K562 (cell line): ENCODE data around the gene TRDMT1. TPM values are rescaled to one million over a fixed set of nuclear protein-coding genes. Genes with fewer than 3 reads are reported as not detected.
A peak's percentile ranks its signal among the peaks of the same experiment; 100 is the strongest.

ENCODE experiments used
- ATAC-seq: fragments of 200-7000 bp; cut with Tn5 transposase; 3 replicates; pipeline ENCODE4 v1.9.1; 2020; ENCODE audit warnings: moderate library complexity
- BruUV-seq: library from RNA; stranded (reverse); fragments of 400-500 nt; replicated peaks from 2 replicates; lab custom pipeline; 2021; lab: Mats Ljungman, UMichigan
- CTCF ChIA-PET: fragments of 300-600 bp; formaldehyde crosslinking; extraction: SDS; loops from one replicate; lab custom pipeline; 2021; ENCODE audit warnings: low intra/inter-chr PET ratio; lab: Yijun Ruan, JAX
- POLR2A ChIA-PET: fragments of 300-600, 350-650 bp; sonication (Branson Sonifier 250); formaldehyde crosslinking; extraction: SDS; loops from one replicate; lab custom pipeline; 2021; ENCODE audit warnings: antibody characterized with exemption, inconsistent platforms; lab: Yijun Ruan, JAX
- DNase-seq, 4 experiments: peaks; one replicate each; pipeline versions ENCODE4 v3.0.0 to v3.0.0-alpha.2; 2011 to 2018; ENCODE audit warnings: low spot score in 3 of 4, mixed read lengths in 3 of 4; ENCODE audit errors: extremely low read depth in 1 of 4
- FAIRE-seq: peaks from 2 replicates; lab custom pipeline; 2011; peaks lifted over from hg19 to GRCh38; lab: Jason Lieb, UNC
- H2AFZ ChIP-seq: 2 replicates; pipeline ENCODE4 v1.6.0; 2011; ENCODE audit warnings: low read depth, low read length, control low read depth, inconsistent platforms
- H3K27ac ChIP-seq: fragments of 200-600 bp; 3 replicates; pipeline ENCODE4 v1.8.0; 2011; ENCODE audit warnings: low read depth, mild to moderate bottlenecking, control low read depth, inconsistent platforms, low read length, moderate library complexity, mixed read lengths; ENCODE audit errors: extremely low read depth
- H3K27me3 ChIP-seq, 2 experiments: fragments of 300-600 bp in 1 of 2; 2 replicates in 1 of 2; 3 replicates in 1 of 2; pipeline versions ENCODE4 v1.6.0 to v1.8.0; 2011; ENCODE audit warnings: inconsistent platforms in 2 of 2, low read length in 2 of 2, mild to moderate bottlenecking in 1 of 2, mixed read lengths in 1 of 2, moderate library complexity in 1 of 2; ENCODE audit not compliant: control insufficient read depth in 2 of 2, insufficient read depth in 2 of 2
- H3K36me3 ChIP-seq: fragments of 300-600 bp; 3 replicates; pipeline ENCODE4 v1.8.0; 2011; ENCODE audit warnings: mild to moderate bottlenecking, low read length, inconsistent platforms; ENCODE audit not compliant: control insufficient read depth, insufficient read depth
- H3K4me1 ChIP-seq, 2 experiments: fragments of 200-600 bp in 1 of 2; replicated peaks in 1 of 2; 2 replicates in 1 of 2; 3 replicates in 1 of 2; pipeline versions ENCODE4 v1.5.1 to v1.8.0; 2011; ENCODE audit warnings: inconsistent platforms in 2 of 2, low read length in 2 of 2, mild to moderate bottlenecking in 1 of 2, mixed read lengths in 1 of 2, moderate library complexity in 1 of 2; ENCODE audit not compliant: control insufficient read depth in 2 of 2, insufficient read depth in 2 of 2
- H3K4me2 ChIP-seq: 2 replicates; pipeline ENCODE4 v1.6.1; 2011; ENCODE audit warnings: low read length, control low read depth, inconsistent platforms, mixed read lengths; ENCODE audit not compliant: insufficient read depth
- H3K4me3 ChIP-seq: fragments of 200-600 bp; sonication (generic), shearing (Covaris generic); 2 replicates; pipeline ENCODE4 v1.5.1; 2016; ENCODE audit warnings: control low read depth, inconsistent platforms
- H3K79me2 ChIP-seq: fragments of 200-600 bp; 3 replicates; pipeline ENCODE4 v1.8.0; 2011; ENCODE audit warnings: low read length, inconsistent platforms; ENCODE audit not compliant: control insufficient read depth, insufficient read depth
- H3K9ac ChIP-seq, 2 experiments: 2 replicates each; pipeline versions ENCODE4 v1.6.0 to v1.6.1; 2011; ENCODE audit warnings: low read depth in 2 of 2, low read length in 2 of 2, control low read depth in 1 of 2, inconsistent platforms in 1 of 2, mild to moderate bottlenecking in 1 of 2, mixed read lengths in 1 of 2; ENCODE audit not compliant: insufficient read depth in 1 of 2
- H3K9me1 ChIP-seq: one replicate; pipeline ENCODE4 v1.6.0; 2011; ENCODE audit warnings: inconsistent platforms, mild to moderate bottlenecking, low read length, moderate library complexity; ENCODE audit not compliant: control insufficient read depth, insufficient read depth
- H3K9me3 ChIP-seq: replicated peaks from 2 replicates; pipeline ENCODE4 v1.5.1; 2011; ENCODE audit warnings: low read depth, low read length, inconsistent platforms; ENCODE audit not compliant: control insufficient read depth, insufficient read depth
- H4K20me1 ChIP-seq: replicated peaks from 2 replicates; pipeline ENCODE4 v1.6.1; 2011; ENCODE audit warnings: low read length, inconsistent platforms, mixed read lengths; ENCODE audit not compliant: control insufficient read depth, insufficient read depth
- ARID1B ChIP-seq: fragments of 450-650 bp; IDR thresholded peaks from 2 replicates; pipeline ENCODE4 v1.6.1; 2016; ENCODE audit warnings: antibody characterized with exemption, mild to moderate bottlenecking, inconsistent platforms
- BRF2 ChIP-seq: IDR thresholded peaks from 3 replicates; pipeline ENCODE4 v1.6.1; 2011; ENCODE audit warnings: borderline replicate concordance, mild to moderate bottlenecking; ENCODE audit not compliant: insufficient read length, insufficient read depth
- CEBPB ChIP-seq: fragments of 450-650 bp; IDR thresholded peaks from 2 replicates; pipeline ENCODE4 v1.6.1; 2016; ENCODE audit warnings: missing genetic modification characterization, missing compliant biosample characterization
- CHD1 ChIP-seq: fragments of 200-600 bp; sonication (generic); IDR thresholded peaks from one replicate; pipeline ENCODE4 v1.6.1; 2012; ENCODE audit warnings: mild to moderate bottlenecking, moderate library complexity, low read length, inconsistent platforms
- FOXK2 ChIP-seq, 2 experiments: fragments of 450-650 bp; IDR thresholded peaks in 1 of 2; conservative IDR thresholded peaks in 1 of 2; 2 replicates each; pipeline ENCODE4 v1.6.1; 2016; ENCODE audit warnings: low read depth in 2 of 2, mild to moderate bottlenecking in 1 of 2
- HDAC3 ChIP-seq: fragments of 450-650 bp; IDR thresholded peaks from 2 replicates; pipeline ENCODE4 v1.6.1; 2018; ENCODE audit warnings: borderline replicate concordance, mild to moderate bottlenecking, moderate library complexity; ENCODE audit not compliant: partially characterized antibody
- MTA2 ChIP-seq: fragments of 450-650 bp; IDR thresholded peaks from 2 replicates; pipeline ENCODE4 v1.6.1; 2016; ENCODE audit warnings: low read depth
- PREB ChIP-seq: sonication (generic); formaldehyde crosslinking; IDR thresholded peaks from 2 replicates; pipeline ENCODE4 v1.8.1; 2023; ENCODE audit warnings: mild to moderate bottlenecking, missing genetic modification reagents
- RUNX1 ChIP-seq: sonication (generic); IDR thresholded peaks from 2 replicates; pipeline ENCODE4 v1.6.1; 2016; ENCODE audit warnings: antibody characterized with exemption, low read depth
- TAL1 ChIP-seq: fragments of 450-650 bp; IDR thresholded peaks from 2 replicates; pipeline ENCODE4 v1.6.1; 2016; ENCODE audit warnings: mild to moderate bottlenecking
- TCF3 ChIP-seq: sonication (generic); formaldehyde crosslinking; IDR thresholded peaks from 2 replicates; pipeline ENCODE4 v1.4.0; 2020; ENCODE audit warnings: mild to moderate bottlenecking, missing genetic modification reagents
- ZFX ChIP-seq: sonication (generic); formaldehyde crosslinking; IDR thresholded peaks from 2 replicates; pipeline ENCODE4 v1.8.0; 2022; ENCODE audit warnings: mild to moderate bottlenecking, missing genetic modification reagents, moderate library complexity
- ZNF239 ChIP-seq: fragments of 250-450 bp; sonication (Bioruptor Pico); IDR thresholded peaks from 2 replicates; pipeline ENCODE4 v1.4.0; 2020; ENCODE audit warnings: mild to moderate bottlenecking
- ZNF764 ChIP-seq: fragments of 250-450 bp; sonication (Bioruptor Pico); IDR thresholded peaks from 2 replicates; pipeline ENCODE4 v1.4.0; 2020; ENCODE audit warnings: low read depth, mild to moderate bottlenecking, moderate library complexity
- WGBS: fragments of 100-300 bp; shearing (Covaris generic); methylation state at CpG from one replicate; pipeline ENCODE4 v1.1.6; 2016; ENCODE audit warnings: low coverage, mixed read lengths; ENCODE audit not compliant: insufficient coverage; ENCODE audit errors: missing lambda C conversion rate; 5-methylcytosine and 5-hydroxymethylcytosine counted together
- in situ Hi-C: fragments of 300-500 bp; cut with MboI; formaldehyde crosslinking; loops from 4 replicates; pipeline ENCODE4 v1.15.0; 2018; ENCODE audit warnings: inconsistent platforms, mixed read lengths
- intact Hi-C: fragments of 100-400 bp; cut with micrococcal nuclease; formaldehyde crosslinking; loops from 2 replicates; pipeline ENCODE4 v1.14.2; 2022
- polyA plus RNA-seq, 8 experiments: library from polyadenylated mRNA; depleted of rRNA in 4 of 8; stranded (reverse) in 5 of 8; unstranded in 3 of 8; fragments of >200 nt; fragmentation: Nextera tagmentation in 2 of 8; fragmentation: Illumina TruSeq in 1 of 8; extraction: Ambion mirVana in 2 of 8; extraction: Trizol in 1 of 8; gene quantifications; 2 replicates each; pipeline versions ENCODE4 v1.2.1 to v1.2.3, GENCODE V29; 2011 to 2014; ENCODE audit warnings: inconsistent platforms in 1 of 8, missing spikeins in 1 of 8
- total RNA-seq, 7 experiments: library from RNA; depleted of rRNA in 6 of 7; stranded (reverse); fragments of >200 nt in 6 of 7; fragmentation: Illumina TruSeq in 2 of 7; extraction: Trizol in 2 of 7; gene quantifications; 2 replicates each; pipeline versions ENCODE4 v1.2.1 to v1.2.3, GENCODE V29; 2011 to 2021; ENCODE audit warnings: low replicate concordance in 1 of 7

Gene TRDMT1
- total and polyA plus RNA-seq, 9 of the 15 experiments (the other 6 are each of a cell fraction or from before 2014, with no cell fraction given) = 5.4 to 12.6 (median 9.3) TPM

DNA sequence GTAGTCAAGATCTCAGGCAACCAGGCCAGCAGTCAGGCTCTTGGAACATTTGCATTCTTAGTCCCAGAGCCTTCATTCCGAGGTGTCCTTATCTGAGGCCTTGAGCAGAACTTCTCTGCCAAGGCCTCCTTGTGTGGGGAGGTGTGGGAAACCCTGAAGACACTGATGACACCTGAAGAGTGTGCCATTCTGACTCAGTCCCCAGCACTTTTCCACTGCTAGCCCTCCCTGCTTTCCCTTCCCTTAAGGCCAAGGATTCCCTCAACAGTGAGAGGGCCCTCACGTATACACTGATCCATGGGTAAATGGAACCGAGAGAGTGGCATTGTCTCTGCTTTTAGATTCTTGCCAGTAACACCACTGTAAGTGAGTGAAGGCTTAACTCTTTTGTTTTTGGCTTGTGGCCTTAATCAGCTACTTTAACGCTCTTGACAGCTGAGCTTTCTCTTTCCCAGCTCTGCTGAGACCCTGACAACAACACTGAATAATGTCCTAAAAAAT, 30.3 kb downstream of the TRDMT1 start:
- Histone ChIP-seq H3K4me3 (no peak overlapping the region), H3K27me3 (no peaks in the 10 kb centered on the region), H3K36me3 (no peaks in the 10 kb centered on the region), H2AFZ (peak overlapping the region; percentile 64), H3K79me2 (no peaks in the 10 kb centered on the region), H4K20me1 (no peaks in the 10 kb centered on the region), H3K4me2 (no peak overlapping the region), H3K4me1 (peaks cover 0 to 8% of the 10 kb centered on the region in 2 experiments; a peak in 3 of 5 replicates), H3K9me1 (no peaks in the 10 kb centered on the region), H3K9me3 (no peaks in the 10 kb centered on the region), H3K9ac (no peak overlapping the region), H3K27ac (peak overlapping the region; percentile 20; the same call in 1 of the 3 replicates)
- in situ Hi-C loops = no loop called here
- ChIA-PET CTCF (no interaction called here), POLR2A (interaction anchor here (1.2 kb wide), 1 partner anchor 13 kb away, joined by 4 read pairs; no protein-coding TSS in a partner anchor)
- FAIRE-seq (no peak), DNase-seq (peak in 2 of 4 experiments; percentile 13 to 43), ATAC-seq (peak; percentile 73)
- intact Hi-C loops = no loop called here
- BruUV-seq = no TSS peak
- TF ChIP-seq ZFX (CRISPR knock-in tag) (0 out of 2 replicates have a peak, but pooled peaks have one; percentile 14), CHD1 (no peak)
- 35% methylated on average over 4 of the region's 4 CpGs for WGBS

GRCh38 chr10:17169803-17170202, 31.7 kb downstream of the TRDMT1 start:
- peak in 1 of 4 experiments; percentile 46 for DNase-seq
- Histone ChIP-seq H3K4me3 (no peak overlapping the region), H3K79me2 (no peaks in the 10 kb centered on the region), H3K9me1 (no peaks in the 10 kb centered on the region), H2AFZ (no peak overlapping the region), H3K9ac (no peak overlapping the region), H3K4me1 (peaks cover 0 to 8% of the 10 kb centered on the region in 2 experiments; a peak in 3 of 5 replicates), H3K36me3 (no peaks in the 10 kb centered on the region), H3K27ac (no peak overlapping the region), H4K20me1 (no peaks in the 10 kb centered on the region), H3K27me3 (no peaks in the 10 kb centered on the region), H3K4me2 (no peak overlapping the region), H3K9me3 (no peaks in the 10 kb centered on the region)
- peak; percentile 29 for FAIRE-seq
- BruUV-seq = no TSS peak
- CTCF ChIA-PET = no interaction called here
- 18% methylated on average over 4 of the region's 4 CpGs for WGBS
- intact Hi-C loops (no loop called here), in situ Hi-C loops (no loop called here)
- POLR2A ChIA-PET = interaction anchor here (1.1 to 1.3 kb wide), 2 partner anchors 59 to 60 kb away, joined by 3 to 4 read pairs; partner anchors contain the start of gene VIM
- ATAC-seq = peak; percentile 73
- TF ChIP-seq ZNF239 (CRISPR knock-in tag) (no peak), TAL1 (peak; percentile 71), BRF2 (no peak), MTA2 (0 out of 2 replicates have a peak, but pooled peaks have one; percentile 20), PREB (CRISPR knock-in tag) (no peak), CEBPB (tag) (peak; percentile 9; the same call in 1 of the 2 replicates), HDAC3 (no peak), ZNF764 (CRISPR knock-in tag) (no peak), FOXK2 (conservative IDR thresholded peaks at IDR 0.05 in 1 of 2, IDR thresholded peaks at IDR 0.05 in 1 of 2; ENCODE audit: low read depth in 2 of 2) (0 out of 4 replicates have a peak, but pooled peaks of 1 of the 2 experiments have one; percentile 17), TCF3 (peak; percentile 52), RUNX1 (no peak), ARID1B (peak; percentile 76)
